Cardiac muscle cell (in vitro differentiated cells and primary cell): ENCODE data around the gene PKNOX2. TPM values are rescaled to one million over a fixed set of nuclear protein-coding genes. Genes with fewer than 3 reads are reported as not detected.

Experiments used
- DNase-seq, 2 donors: peaks; one replicate each; pipeline versions ENCODE4 v3.0.0 to v3.0.0-alpha.2; 2010 to 2017; ENCODE audit warnings: low read depth in 1 of 2, low spot score in 1 of 2
- H3K27ac ChIP-seq: fragments of 200-600 bp; sonication (generic); 2 replicates; pipeline ENCODE4 v1.5.1; 2016
- H3K27me3 ChIP-seq: fragments of 200-600 bp; sonication (generic); 2 replicates; pipeline ENCODE4 v1.6.0; 2016; ENCODE audit warnings: control low read depth
- H3K36me3 ChIP-seq: fragments of 200-600 bp; sonication (generic); 2 replicates; pipeline ENCODE4 v1.5.1; 2016; ENCODE audit warnings: control low read depth
- H3K4me1 ChIP-seq: fragments of 200-600 bp; sonication (generic); 2 replicates; pipeline ENCODE4 v1.8.1; 2017; ENCODE audit warnings: low read depth, mild to moderate bottlenecking, mixed run types
- H3K4me3 ChIP-seq: fragments of 200-600 bp; sonication (generic); 2 replicates; pipeline ENCODE4 v1.5.1; 2016; ENCODE audit warnings: mild to moderate bottlenecking
- H3K9me3 ChIP-seq: fragments of 200-600 bp; sonication (generic); 2 replicates; pipeline ENCODE4 v1.5.1; 2017; ENCODE audit warnings: low read depth, mild to moderate bottlenecking, control low read depth
- CTCF ChIP-seq: IDR thresholded peaks from 2 replicates; pipeline ENCODE4 v1.5.1; 2012; ENCODE audit warnings: low read depth, mild to moderate bottlenecking, low read length
- polyA plus RNA-seq: library from polyadenylated mRNA; unstranded; fragments of >200 nt; fragmentation: Nextera tagmentation; extraction: Ambion mirVana; gene quantifications from 2 replicates; pipeline ENCODE4 v1.2.1, GENCODE V29; 2016
- total RNA-seq: library from RNA; depleted of rRNA; stranded (reverse); fragments of >200 nt; gene quantifications from 2 replicates; pipeline ENCODE4 v1.2.3, GENCODE V29; 2016

Gene PKNOX2
- total and polyA plus RNA-seq, 2 experiments from 2014 or later = 2.1 to 6.1 TPM

DNA sequence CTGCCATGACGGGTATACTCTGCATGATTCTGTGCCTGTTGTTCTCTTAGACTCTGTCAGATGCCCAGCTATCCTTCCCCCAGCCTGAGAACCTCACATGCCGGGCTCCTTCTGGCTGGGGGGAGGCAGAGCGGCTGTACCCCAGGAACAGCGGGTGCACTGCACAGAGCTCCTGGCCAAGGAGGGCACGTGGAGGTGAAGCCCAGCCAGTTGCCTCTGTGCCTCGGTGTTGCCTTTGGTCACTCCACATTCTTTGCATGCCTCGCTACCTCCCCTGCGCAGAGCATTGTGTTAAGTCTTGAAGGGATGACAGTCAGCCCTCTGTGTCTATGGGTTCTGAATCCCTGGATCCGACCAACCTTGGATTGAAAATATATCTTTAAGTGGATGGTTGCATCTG is 253.8 kb downstream of the PKNOX2 start:
- H3K27ac ChIP-seq = no peak overlapping the region
- no peaks in the 10 kb centered on the region for H3K4me1 ChIP-seq
- no peaks in the 10 kb centered on the region for H3K36me3 ChIP-seq
- DNase-seq = no peak
- no peak overlapping the region for H3K4me3 ChIP-seq
- no peaks in the 10 kb centered on the region for H3K27me3 ChIP-seq
- no peaks in the 10 kb centered on the region for H3K9me3 ChIP-seq
- no peak for TF ChIP-seq CTCF

- Histone ChIP-seq H3K4me1 (no peaks in the 10 kb centered on the region), H3K9me3 (no peaks in the 10 kb centered on the region), H3K27ac (no peak overlapping the region), H3K27me3 (no peaks in the 10 kb centered on the region), H3K36me3 (no peaks in the 10 kb centered on the region), H3K4me3 (no peak overlapping the region)
- no peak for TF ChIP-seq CTCF
- no peak for DNase-seq
Measured at GRCh38 chr11:125422681-125423080, 258.1 kb downstream of the PKNOX2 start.

GRCh38 chr11:125423247-125423849 is 258.8 kb downstream of the PKNOX2 start:
- no peaks in the 10 kb centered on the region for H3K36me3 ChIP-seq
- no peaks in the 10 kb centered on the region for H3K9me3 ChIP-seq
- peak; percentile 40 for TF ChIP-seq CTCF
- no peak overlapping the region for H3K27ac ChIP-seq
- H3K27me3 ChIP-seq = no peaks in the 10 kb centered on the region
- H3K4me1 ChIP-seq = no peaks in the 10 kb centered on the region
- DNase-seq = peak in 1 of 2 donors; percentile 30
- no peak overlapping the region for H3K4me3 ChIP-seq

DNA sequence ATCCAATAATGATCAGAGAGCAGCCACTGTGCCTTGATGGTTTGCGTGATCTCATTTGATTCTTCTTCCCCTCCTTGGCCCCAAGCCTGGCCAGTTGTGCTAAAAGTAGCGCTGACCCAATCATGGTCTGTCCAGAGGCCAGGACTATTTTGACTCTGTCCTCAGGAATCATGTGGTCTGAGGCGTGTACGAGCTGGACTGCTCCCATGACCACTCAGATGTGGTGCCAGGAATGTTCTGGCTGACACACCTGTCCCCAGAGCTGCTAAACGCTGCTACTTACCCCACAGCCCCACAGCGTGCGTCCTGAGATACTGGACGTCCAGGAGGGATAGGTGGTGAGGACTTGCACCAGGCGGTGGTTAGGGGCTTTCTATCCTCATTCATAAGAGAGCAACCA is 261.1 kb downstream of the PKNOX2 start:
- Histone ChIP-seq H3K9me3 (no peaks in the 10 kb centered on the region), H3K27me3 (no peaks in the 10 kb centered on the region)

DNA sequence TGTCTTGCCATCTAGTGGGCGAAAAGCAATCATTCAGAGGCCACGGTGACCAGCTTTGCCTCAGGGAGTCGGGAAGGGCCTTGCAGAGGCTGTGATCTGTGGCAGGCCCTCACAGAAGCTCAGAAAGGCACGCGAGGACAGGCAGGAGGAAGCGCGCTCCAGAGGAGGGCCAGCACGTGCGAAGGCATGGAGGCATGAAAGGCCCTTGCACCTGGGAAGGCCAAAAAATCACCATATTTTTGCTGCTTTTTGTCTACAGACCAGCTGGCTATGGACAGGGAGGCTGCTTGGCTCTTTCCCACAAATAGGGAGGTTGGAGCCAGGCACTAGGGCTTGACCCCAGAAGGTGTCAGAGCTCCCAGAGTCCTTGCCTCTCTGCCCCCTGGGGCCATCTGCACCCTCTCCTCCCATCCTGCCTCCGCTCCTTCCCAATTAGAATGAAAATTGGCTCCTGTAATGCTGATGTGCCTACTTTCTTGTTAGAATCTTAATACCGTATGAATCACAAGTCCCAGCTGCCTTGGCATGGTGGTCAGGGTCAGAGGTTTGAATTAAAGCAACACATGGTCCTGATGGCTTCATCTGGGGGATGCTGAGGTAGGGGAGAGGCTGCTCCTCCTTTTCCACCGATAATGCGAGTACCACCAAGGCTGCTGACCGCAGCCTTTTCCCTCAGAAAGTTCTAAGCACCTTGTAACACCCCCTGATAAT is 262.4 kb downstream of the PKNOX2 start:
- Histone ChIP-seq H3K27me3 (no peaks in the 10 kb centered on the region), H3K27ac (no peak overlapping the region), H3K4me1 (no peaks in the 10 kb centered on the region), H3K4me3 (no peak overlapping the region), H3K9me3 (no peaks in the 10 kb centered on the region), H3K36me3 (no peaks in the 10 kb centered on the region)
- TF ChIP-seq CTCF = no peak
- no peak for DNase-seq

More for the DNA sequence above, 261.1 kb downstream of the PKNOX2 start:
- no peaks in the 10 kb centered on the region for H3K36me3 ChIP-seq
- no peak for TF ChIP-seq CTCF
- no peak overlapping the region for H3K4me3 ChIP-seq
- no peak overlapping the region for H3K27ac ChIP-seq
- H3K4me1 ChIP-seq = no peaks in the 10 kb centered on the region
- no peak for DNase-seq
